Sigmoid colon (tissue), 7 donors: ENCODE results near the gene NUDT17. TPM values are rescaled to one million over a fixed set of nuclear protein-coding genes. Genes with fewer than 3 reads are reported as not detected.

Experiments
- DNase-seq: peaks from one replicate; pipeline ENCODE4 v3.0.0-alpha.2; 2019
- H3K27ac ChIP-seq, 4 donors: fragments of 200-600 bp; sonication (generic); one replicate each; pipeline ENCODE4 v1.5.1; 2016 to 2019; ENCODE audit warnings: mild to moderate bottlenecking in 1 of 4
- H3K27me3 ChIP-seq, 3 donors: fragments of 200-600 bp; sonication (generic); one replicate each; pipeline ENCODE4 v1.5.1; 2019; ENCODE audit warnings: mild to moderate bottlenecking in 1 of 3
- H3K36me3 ChIP-seq, 4 donors: fragments of 200-600 bp; sonication (generic); one replicate each; pipeline ENCODE4 v1.5.1; 2016 to 2019
- H3K4me1 ChIP-seq, 4 donors: fragments of 200-600 bp; sonication (generic); one replicate each; pipeline ENCODE4 v1.5.1; 2017 to 2019
- H3K4me3 ChIP-seq, 4 donors: fragments of 200-600 bp; sonication (generic); one replicate each; pipeline ENCODE4 v1.5.1; 2017 to 2019; ENCODE audit warnings: mild to moderate bottlenecking in 2 of 4, moderate library complexity in 1 of 4
- H3K9me3 ChIP-seq, 4 donors: fragments of 200-600 bp in 3 of 4; sonication (generic) in 3 of 4; one replicate each; pipeline versions ENCODE4 v1.5.1 to v1.6.1; 2013 to 2019
- CTCF ChIP-seq, 4 experiments: fragments of 450-650 bp in 3 of 4; fragments of 200-600 bp in 1 of 4; IDR thresholded peaks; one replicate each; pipeline ENCODE4 v1.5.1; 2016 to 2019; ENCODE audit warnings: antibody characterized with exemption in 4 of 4, mild to moderate bottlenecking in 3 of 4, moderate library complexity in 2 of 4
- EP300 ChIP-seq, 4 donors: sonication (generic); formaldehyde crosslinking; IDR thresholded peaks; one replicate each; pipeline ENCODE4 v1.6.1; 2017; ENCODE audit warnings: antibody characterized with exemption in 4 of 4
- POLR2A ChIP-seq, 2 donors: fragments of 450-650 bp; IDR thresholded peaks; one replicate each; pipeline ENCODE4 v1.6.1; 2016; ENCODE audit warnings: antibody characterized with exemption in 2 of 2, mild to moderate bottlenecking in 2 of 2, moderate library complexity in 2 of 2
- POLR2AphosphoS5 ChIP-seq, 4 donors: sonication (generic); formaldehyde crosslinking; IDR thresholded peaks; one replicate each; pipeline ENCODE4 v1.6.1; 2017; ENCODE audit warnings: antibody characterized with exemption in 4 of 4
- WGBS, 2 donors: extraction: QIAGEN DNeasy Blood & Tissue Kit; methylation state at CpG; one replicate each; pipeline ENCODE4 v1.1.7; 2013; 5-methylcytosine and 5-hydroxymethylcytosine counted together
- intact Hi-C: fragments of 100-400 bp; cut with DNase I; formaldehyde crosslinking; loops from one replicate; pipeline ENCODE4 v1.15.1; 2023
- polyA plus RNA-seq, 3 donors: library from polyadenylated mRNA; stranded (reverse); fragments of 200-250 nt; gene quantifications; one replicate each; pipeline ENCODE4 v1.2.3, GENCODE V29; 2013
- total RNA-seq, 4 donors: library from RNA; depleted of rRNA; stranded (reverse); fragments of >200 nt; gene quantifications; one replicate each; pipeline ENCODE4 v1.1.0, GENCODE V29; 2016
- donor health status: healthy with polysubstance abuse.
- donor health status: Bipolar disorder and iron deficiency.
- donor health status: healthy.

The NUDT17 gene
- total and polyA plus RNA-seq, 7 donors = 1.2 to 9.1 (median 2.1) TPM; not detected in 1

GRCh38 chr1:145877923-145878486 lies 32.6 kb downstream of the NUDT17 start:
- Histone ChIP-seq H3K4me3 (no peak overlapping the region), H3K27me3 (no peaks in the 10 kb centered on the region), H3K27ac (no peak overlapping the region), H3K9me3 (no peaks in the 10 kb centered on the region), H3K4me1 (peaks cover 0 to 3% (median 2%) of the 10 kb centered on the region in 4 donors), H3K36me3 (no peaks in the 10 kb centered on the region)
- TF ChIP-seq POLR2AphosphoS5 (IDR thresholded peaks at IDR 0.05) (no peak), EP300 (IDR thresholded peaks at IDR 0.05) (no peak), CTCF (IDR thresholded peaks at IDR 0.05) (no peak), POLR2A (IDR thresholded peaks at IDR 0.05) (no peak)
- no peak for DNase-seq
- intact Hi-C loops = no loop called here
- 85 to 91% methylated on average over 7 of the region's 7 CpGs for WGBS, 2 donors

GRCh38 chr1:145878724-145879123 lies 33.3 kb downstream of the NUDT17 start:
- Histone ChIP-seq H3K4me1 (no peaks in the 10 kb centered on the region), H3K4me3 (no peak overlapping the region), H3K27ac (no peak overlapping the region), H3K9me3 (no peaks in the 10 kb centered on the region), H3K27me3 (no peaks in the 10 kb centered on the region), H3K36me3 (no peaks in the 10 kb centered on the region)
- intact Hi-C loops = no loop called here
- WGBS, 2 donors = 89 to 91% methylated on average over 2 of the region's 2 CpGs
- no peak for DNase-seq
- TF ChIP-seq EP300 (IDR thresholded peaks at IDR 0.05) (no peak), POLR2AphosphoS5 (IDR thresholded peaks at IDR 0.05) (no peak), CTCF (IDR thresholded peaks at IDR 0.05) (no peak), POLR2A (IDR thresholded peaks at IDR 0.05) (no peak)

GRCh38 chr1:145879775-145880174 lies 34.3 kb downstream of the NUDT17 start:
- Histone ChIP-seq H3K4me3 (no peak overlapping the region), H3K9me3 (no peaks in the 10 kb centered on the region), H3K4me1 (no peaks in the 10 kb centered on the region), H3K27ac (no peak overlapping the region), H3K36me3 (no peaks in the 10 kb centered on the region), H3K27me3 (no peaks in the 10 kb centered on the region)
- DNase-seq = no peak
- TF ChIP-seq POLR2AphosphoS5 (IDR thresholded peaks at IDR 0.05) (no peak), POLR2A (IDR thresholded peaks at IDR 0.05) (no peak)
- 50 to 59% methylated on average over 5 of the region's 5 CpGs for WGBS, 2 donors
- intact Hi-C loops = no loop called here

GRCh38 chr1:145884675-145885074 lies 39.2 kb downstream of the NUDT17 start:
- WGBS, 2 donors = 78 to 91% methylated on average over 1 of the region's 1 CpG
- intact Hi-C loops = no loop called here
- peaks cover 0 to 11% (median 6%) of the 10 kb centered on the region in 4 donors for H3K4me1 ChIP-seq

More at GRCh38 chr1:145884675-145885074, 39.2 kb downstream of the NUDT17 start:
- no peaks in the 10 kb centered on the region for H3K27me3 ChIP-seq
- TF ChIP-seq POLR2AphosphoS5 (IDR thresholded peaks at IDR 0.05) = no peak
- no peak for TF ChIP-seq EP300 (IDR thresholded peaks at IDR 0.05)
- no peak for TF ChIP-seq POLR2A (IDR thresholded peaks at IDR 0.05)
- TF ChIP-seq CTCF (IDR thresholded peaks at IDR 0.05) = no peak
- H3K9me3 ChIP-seq = no peaks in the 10 kb centered on the region
- no peak overlapping the region for H3K27ac ChIP-seq
- no peak overlapping the region for H3K4me3 ChIP-seq
- no peaks in the 10 kb centered on the region for H3K36me3 ChIP-seq
- DNase-seq = no peak
